Right lung (tissue), 5 donors: ENCODE data around the gene CHRND. TPM values are rescaled to one million over a fixed set of nuclear protein-coding genes. Genes with fewer than 3 reads are reported as not detected.
"Not testable (repeated sequence)": the region's sequence is repeated elsewhere in the genome, so short reads cannot be mapped to it uniquely, and the experiment has no call there.

Source experiments
- DNase-seq, 2 donors: peaks; one replicate each; pipeline ENCODE4 v3.0.0-alpha.2; 2013
- polyA plus RNA-seq, 5 donors: library from polyadenylated mRNA; unstranded; fragments of 120-200 nt; gene quantifications; one replicate each; pipeline versions ENCODE4 v1.2.1 to v1.2.3, GENCODE V29; 2013; ENCODE audit warnings: inconsistent platforms in 1 of 5, low replicate concordance in 1 of 5; ENCODE audit not compliant: insufficient read length in 5 of 5, insufficient read depth in 1 of 5

Gene CHRND
- polyA plus RNA-seq, 5 donors: 0.12 to 5.9 (median 0.15) TPM; not detected in 2

DNA sequence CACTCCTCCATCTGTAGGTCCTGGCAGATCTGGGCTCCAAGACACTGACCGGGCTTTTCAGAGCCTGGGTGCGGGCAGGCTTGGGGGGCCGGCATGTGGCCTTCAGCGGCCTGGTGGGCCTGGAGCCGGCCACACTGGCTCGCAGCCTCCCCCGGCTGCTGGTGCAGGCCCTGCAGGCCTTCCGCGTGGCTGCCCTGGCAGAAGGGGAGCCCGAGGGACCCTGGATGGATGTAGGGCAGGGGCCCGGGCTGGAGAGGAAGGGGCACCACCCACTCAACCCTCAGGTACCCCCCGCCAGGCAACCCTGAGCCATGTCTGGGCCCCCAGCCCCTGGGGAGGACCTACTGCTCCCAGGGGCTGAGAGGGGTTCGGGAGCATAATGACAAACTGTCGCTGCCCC lies 761 bp upstream of the CHRND start:
- no peak for DNase-seq

DNA sequence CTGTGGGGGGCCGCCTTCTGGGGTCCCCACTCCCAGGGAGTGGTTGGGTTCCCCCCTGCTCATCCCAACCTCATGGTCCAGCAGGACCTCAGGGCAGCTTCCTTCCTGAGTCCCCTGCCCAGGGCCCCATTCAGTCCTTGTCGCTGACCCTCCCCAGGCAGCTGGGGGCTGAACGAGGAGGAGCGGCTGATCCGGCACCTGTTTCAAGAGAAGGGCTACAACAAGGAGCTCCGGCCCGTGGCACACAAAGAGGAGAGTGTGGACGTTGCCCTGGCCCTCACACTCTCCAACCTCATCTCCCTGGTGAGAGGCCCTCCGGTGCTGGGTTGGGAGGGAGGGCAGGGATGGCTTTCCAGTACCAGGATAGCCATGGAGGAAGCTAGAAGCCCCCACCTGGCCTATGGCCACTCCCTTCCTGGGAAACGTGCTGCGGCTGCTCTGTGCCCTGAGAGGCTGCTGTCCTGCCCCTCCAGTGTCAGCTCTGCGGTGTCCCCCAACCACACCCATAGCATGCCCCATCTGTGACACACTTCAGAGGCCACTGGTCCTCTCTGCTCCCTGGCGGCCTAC lies 497 bp downstream of the CHRND start:
- DNase-seq: no peak

DNA sequence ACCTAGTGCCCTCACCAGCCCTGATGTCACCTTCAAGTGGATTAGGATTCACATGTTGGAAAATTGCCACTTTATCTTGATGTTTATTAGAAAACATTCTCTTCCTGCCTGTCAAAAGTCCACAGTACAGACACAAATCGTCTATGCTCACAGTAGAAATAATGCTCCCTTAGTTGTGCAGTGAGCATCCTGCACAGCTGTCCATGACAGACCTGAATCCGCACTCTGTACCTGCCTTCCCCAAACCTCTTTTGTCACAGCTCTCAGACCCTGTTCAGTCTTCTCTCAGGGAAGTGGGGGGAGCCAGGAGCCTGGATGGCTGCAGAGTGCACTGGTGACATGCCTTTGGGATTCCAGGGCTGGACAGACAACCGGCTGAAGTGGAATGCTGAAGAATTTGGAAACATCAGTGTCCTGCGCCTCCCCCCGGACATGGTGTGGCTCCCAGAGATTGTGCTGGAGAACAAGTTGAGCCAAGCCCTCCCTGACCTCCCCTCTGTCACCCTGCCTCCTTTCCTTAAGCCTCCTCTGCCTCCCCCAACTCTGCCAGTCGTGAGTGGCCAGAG lies 2.0 kb downstream of the CHRND start:
- DNase-seq: no peak

DNA sequence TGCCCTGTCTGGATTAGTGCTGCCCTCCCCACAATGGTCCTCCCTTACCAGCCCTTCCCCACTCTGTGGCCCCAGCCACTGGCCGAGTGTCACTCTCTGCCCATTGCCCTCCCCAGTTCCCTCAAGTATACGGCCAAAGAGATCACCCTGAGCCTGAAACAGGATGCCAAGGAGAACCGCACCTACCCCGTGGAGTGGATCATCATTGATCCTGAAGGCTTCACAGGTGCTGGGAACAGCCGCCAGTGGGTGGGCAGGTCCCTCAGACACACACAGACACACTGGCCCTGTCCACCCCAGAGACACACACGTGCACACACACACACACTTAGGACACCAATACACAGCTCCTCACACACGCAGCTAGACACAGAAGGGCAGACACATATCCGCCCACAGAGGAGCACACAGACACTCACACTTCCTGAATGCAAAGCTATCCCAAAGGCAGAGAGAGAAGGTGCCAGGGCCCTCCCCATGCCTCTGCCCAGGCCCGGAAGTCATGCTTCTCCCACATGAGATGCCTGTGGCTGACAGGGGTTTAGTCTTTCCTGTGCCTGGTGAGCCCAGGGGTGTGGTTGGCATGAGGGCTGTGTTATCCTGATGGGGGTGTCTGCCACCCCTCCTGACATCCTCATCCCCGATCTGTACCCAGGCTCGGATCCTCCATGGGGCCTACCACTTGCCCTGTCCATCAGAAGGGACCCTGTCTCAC lies 2.9 kb downstream of the CHRND start:
- no peak for DNase-seq

DNA sequence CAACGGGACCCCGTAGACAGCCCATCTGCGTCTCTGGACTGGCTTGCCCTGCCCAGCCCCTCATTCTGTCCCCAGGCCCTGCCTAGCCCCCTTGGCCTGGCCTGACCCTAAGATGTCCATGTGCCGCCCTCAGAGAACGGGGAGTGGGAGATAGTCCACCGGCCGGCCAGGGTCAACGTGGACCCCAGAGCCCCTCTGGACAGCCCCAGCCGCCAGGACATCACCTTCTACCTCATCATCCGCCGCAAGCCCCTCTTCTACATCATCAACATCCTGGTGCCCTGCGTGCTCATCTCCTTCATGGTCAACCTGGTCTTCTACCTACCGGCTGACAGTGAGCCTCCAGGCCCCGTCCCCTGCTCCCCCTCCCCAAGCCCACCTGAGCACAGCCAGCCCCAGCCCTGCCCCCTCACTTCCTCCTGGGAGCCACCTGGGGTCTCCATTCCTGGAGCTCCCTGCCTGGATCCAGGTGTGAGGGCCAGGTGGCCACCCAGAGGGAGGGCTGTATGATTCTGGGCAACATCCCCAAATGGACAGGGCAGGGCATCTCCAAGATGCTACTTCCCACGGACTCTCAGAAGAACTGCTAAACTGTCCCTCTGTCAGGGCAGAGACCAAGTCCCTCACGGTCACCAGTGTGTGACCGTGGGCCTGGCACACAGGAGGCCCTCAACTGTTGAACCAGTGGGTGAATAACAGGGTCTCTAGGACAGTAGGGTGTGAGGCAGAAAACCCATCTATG lies 4.0 kb downstream of the CHRND start:
- no peak for DNase-seq

DNA sequence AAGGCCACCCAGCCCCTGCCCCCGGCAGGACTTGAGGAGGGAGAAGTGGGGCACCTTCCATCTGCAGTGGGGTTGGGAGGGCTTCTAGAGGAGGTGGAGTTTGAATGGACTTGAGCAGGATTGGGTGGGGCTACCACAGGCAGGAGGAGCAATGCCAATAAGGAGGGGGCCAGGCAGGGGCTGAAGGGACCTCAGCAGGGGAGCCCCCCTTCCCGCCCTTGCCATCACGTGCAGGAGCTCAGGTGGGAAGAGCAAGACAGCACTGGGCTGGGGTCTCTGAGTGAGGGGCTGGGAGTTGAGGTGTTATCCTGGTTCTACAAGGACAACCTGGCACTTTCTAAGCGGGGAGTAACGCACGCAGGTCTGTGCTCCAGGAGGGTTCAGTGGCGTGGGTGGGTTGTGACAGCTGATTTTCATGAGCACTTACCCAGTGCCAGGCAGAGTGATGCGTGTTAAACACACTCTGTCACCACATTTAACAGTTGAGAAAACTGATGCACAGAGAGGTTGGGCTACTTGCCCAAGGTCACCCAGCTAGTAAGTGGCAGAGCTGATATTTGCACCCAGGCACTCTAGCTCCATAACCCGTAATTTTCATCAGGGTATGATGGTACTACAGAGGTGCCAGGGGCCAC lies 4.8 kb downstream of the CHRND start:
- DNase-seq: no peak

DNA sequence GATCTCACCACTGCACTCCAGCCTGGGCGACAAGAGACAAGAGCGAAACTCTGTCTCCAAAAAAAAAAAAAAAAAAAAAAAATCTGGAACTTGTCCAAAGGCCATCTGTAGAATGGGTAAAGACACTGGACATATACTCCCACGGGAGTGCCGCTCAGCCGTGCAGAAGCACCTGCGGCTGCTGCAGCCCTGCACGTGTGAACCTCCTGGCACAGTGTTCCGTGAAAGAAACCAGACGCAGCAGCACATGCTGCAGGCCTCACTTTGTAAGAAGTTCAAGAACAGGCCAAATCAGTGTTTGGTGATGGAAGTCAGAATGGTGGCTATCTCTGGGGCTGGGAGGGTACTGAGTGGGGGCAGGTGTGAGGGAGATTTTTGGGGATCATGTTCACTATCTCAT lies 6.5 kb downstream of the CHRND start:
- no peak for DNase-seq

DNA sequence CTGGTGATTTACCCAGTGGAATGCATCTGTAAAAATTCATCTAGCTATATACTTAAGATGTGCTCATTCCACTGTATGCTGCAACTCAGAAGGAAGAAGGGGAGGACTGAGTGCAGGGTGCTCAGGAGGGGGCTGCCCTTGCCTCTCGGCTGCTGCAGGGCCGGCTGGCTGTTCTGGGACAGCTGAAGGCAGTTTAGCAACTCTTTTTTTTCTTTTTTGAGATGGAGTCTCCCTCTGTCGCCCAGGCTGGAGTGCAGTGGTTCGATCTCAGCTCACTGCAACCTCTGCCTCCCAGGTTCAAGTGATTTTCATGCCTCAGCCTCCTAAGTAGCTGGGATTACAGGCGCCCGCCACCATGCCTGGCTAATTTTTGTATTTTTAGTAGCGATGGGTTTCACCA lies 6.9 kb downstream of the CHRND start:
- not testable (repeated sequence) for DNase-seq

DNA sequence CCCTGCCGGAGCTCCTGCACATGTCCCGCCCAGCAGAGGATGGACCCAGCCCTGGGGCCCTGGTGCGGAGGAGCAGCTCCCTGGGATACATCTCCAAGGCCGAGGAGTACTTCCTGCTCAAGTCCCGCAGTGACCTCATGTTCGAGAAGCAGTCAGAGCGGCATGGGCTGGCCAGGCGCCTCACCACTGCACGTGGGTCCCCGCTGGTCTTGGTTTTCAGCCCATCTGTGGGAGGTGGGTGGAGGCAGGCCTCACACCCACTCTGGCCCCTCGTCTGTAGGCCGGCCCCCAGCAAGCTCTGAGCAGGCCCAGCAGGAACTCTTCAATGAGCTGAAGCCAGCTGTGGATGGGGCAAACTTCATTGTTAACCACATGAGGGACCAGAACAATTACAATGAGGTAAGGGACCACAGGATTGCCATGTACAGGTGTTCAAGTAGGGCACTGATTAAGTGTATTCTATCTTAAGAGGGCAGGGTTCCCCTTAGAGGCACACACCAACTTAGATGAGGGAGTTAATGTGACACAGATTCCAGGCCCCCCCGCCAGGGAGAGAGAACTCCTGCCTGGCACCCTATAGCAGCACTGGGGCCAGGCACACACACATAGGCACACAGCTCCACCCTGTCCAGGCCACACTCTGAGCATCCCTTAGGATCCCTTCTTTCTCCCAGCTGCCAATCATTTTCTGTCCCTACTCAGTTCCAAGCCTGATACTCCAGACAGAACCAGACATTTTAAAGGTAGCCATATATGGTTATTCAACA lies 8.2 kb downstream of the CHRND start:
- no peak for DNase-seq

DNA sequence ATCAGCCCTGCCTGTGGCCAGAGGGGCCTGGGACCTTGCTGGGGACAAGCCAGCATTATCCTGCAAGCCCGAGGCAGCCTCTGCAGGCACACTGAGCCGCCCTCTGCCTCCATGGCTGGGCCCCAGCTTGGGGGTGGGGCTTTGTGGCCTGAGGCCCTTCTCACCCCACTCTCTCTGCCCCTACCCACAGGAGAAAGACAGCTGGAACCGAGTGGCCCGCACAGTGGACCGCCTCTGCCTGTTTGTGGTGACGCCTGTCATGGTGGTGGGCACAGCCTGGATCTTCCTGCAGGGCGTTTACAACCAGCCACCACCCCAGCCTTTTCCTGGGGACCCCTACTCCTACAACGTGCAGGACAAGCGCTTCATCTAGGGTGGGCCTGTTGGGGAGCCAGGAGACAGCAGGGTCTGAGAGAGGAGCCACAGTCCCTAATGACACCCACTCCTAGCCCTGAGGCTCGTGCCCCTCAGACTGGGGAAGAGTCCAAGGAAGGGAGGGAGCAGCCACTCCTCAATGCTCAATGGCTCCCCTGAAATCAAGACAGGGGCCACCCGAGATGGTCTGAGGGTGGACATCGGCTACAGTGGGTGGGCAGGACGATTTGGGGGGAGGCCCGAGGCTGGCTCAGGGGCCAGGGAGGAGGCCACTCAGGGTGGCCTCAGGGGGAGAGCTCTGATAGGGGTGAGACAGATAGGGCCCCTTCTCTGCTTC lies 9.1 kb downstream of the CHRND start:
- no peak for DNase-seq

DNA sequence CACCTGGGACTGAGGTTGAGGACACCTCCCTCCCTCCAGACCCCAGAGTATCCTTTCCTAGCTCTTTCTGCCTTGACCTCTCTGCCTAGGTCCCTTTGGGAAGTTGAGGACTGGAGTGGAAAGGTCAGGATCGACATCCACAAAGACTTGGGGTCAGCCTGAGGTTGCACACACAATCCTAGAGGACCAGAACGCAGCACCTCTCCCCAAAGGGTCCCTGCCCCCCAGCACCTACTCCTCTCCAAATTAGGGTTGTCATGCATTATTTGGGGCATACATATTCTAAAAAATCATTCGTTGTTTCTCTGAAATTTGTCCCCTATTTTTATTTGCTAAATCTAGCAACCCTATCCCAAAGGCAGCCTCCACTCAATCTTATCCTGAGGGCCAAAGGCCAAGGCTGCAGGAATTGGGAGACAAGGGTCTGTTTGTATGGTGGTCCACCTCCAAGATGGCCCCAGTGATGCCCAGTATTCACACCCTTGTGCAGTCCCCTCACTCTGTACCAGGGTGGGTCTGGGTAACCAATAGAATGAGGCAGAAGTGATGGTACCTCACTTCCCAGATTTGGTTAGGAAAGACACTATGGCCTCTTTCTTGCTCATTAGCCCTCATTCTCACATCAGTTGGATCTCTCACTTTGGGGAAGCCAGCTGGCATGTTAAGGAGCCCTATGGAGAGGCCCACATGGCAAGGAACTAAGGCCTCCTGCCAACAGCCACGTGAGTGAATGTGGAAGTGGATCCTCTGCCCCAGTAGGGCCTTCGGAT lies 10.0 kb downstream of the CHRND start:
- DNase-seq: no peak

DNA sequence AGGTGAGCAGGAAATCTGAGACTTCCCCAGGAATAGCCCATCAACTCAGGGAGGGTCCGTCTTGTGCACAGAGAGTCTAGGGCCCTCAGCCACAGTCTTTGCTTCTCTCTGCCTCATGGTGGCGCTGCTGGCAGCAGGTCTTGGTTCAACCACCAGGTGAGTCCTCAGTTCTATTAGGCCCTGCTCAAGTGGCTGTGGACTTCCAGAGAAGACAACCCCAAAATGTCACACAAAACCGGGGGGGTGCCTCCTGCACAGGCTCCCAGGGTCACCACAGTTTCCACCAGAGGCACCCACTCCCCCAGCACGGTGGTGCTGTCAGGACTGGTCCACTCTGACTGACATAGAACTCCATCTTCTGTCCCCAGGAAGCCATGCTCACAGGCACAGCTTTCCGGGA lies 11.1 kb downstream of the CHRND start:
- DNase-seq: no peak

DNA sequence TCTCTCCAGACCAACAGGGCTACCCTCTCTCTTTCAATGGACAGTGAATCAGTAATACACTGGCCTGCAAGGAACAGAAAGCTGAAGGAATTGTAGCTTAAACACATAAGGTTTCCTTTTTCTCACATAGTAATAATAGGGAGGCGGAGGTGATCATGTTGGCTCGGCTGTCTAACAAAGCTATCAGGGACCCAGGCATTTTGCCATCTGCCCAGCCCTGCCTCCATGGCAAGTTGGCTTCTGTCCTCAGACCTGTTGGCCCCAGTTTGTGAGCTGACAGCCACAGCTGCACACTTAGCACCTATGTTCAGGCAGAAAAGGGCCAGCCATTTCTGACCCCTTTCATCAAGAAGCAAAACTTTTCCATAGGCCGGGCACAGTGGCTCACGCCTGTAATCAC lies 11.5 kb downstream of the CHRND start:
- no peak for DNase-seq

DNA sequence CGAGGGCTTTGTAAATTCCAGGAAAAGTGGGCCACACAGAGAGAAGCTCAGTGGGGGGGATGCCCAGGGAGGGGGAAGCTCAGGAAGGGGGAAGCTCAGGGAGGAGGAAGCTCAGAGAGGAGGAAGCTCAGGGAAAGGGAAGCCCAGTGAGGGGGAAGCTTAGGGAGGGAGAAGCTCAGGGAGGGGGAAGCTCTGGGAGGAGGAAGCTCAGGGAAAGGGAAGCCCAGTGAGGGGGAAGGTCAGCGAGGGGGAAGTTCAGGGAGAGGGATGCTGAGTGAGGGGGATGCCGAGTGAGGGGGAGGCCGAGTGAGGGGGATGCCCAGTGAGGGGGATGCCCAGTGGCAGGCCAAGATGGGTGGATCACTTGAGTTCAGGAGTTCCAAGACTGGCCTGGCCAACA lies 12.7 kb downstream of the CHRND start:
- no peak for DNase-seq

DNA sequence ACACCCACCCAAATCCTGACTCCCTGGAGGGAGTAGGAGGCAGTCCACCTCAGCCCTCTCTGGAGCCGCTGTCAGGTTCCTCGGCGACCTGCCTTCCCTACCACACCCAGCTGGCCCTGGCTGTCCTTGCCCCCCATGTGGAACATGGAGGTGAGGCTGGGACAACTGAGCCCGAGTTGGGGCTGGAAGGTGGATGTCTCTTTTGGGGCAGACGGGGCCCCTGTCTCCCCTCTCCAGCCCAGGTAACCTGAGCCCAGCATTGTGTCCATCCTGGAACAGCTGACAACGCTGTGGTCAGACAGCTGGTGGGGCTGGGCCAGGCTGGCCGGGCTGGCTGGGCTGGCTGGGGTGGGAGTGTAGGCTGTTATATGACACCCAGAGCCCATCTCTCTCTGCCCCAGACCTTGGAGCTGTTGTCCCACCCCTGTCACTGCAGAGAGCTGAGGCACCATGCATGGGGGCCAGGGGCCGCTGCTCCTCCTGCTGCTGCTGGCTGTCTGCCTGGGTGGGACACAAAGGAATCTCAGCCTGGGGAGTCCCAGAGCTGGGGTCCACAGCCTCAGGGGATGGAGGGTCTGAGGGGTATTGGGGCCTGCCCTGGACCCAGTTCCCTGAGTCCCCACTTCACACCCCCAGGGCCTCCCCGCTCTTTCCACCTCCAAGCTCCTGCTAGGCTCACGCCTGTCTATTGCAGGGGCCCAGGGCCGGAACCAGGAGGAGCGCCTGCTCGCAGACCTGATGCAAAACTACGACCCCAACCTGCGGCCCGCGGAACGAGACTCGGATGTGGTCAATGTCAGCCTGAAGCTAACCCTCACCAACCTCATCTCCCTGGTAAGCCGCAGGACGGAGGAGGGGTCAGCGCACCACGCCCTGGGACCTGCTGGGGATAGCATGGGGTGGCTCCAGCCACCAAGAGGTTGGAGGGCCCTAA lies 13.6 kb downstream of the CHRND start, which contains the start of gene CHRNG:
CHRNG (plus strand) TSS at position 395 of the 934 bp plus-strand sequence; CDS start at position 451, 56 bp downstream.
- DNase-seq: no peak

DNA sequence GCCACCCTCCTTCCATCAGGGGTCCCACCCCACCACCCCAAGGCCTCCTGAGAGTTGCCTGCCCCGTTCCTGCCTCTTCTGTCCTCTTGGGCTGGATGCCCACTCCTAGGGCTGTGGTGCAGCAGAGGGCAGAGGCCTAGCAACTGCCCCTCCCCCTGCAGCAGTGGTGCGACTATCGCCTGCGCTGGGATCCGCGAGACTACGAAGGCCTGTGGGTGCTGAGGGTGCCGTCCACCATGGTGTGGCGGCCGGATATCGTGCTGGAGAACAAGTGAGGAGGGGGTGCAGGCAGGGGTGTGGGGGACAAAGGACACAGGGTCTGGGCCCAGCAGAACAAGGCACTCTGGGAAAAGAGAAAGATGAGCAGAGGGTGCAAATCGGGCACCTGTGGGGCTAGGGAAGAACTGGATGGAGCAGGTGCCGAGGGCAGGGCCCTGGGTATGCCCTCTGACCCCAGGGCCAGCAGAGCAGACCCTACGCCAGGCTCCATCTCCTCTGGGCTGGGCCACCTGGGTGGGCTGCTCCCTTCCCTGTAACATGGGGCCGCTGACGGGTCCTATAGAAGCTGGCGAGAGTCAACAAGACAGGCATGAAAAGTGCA lies 14.6 kb downstream of the CHRND start:
- DNase-seq: no peak

DNA sequence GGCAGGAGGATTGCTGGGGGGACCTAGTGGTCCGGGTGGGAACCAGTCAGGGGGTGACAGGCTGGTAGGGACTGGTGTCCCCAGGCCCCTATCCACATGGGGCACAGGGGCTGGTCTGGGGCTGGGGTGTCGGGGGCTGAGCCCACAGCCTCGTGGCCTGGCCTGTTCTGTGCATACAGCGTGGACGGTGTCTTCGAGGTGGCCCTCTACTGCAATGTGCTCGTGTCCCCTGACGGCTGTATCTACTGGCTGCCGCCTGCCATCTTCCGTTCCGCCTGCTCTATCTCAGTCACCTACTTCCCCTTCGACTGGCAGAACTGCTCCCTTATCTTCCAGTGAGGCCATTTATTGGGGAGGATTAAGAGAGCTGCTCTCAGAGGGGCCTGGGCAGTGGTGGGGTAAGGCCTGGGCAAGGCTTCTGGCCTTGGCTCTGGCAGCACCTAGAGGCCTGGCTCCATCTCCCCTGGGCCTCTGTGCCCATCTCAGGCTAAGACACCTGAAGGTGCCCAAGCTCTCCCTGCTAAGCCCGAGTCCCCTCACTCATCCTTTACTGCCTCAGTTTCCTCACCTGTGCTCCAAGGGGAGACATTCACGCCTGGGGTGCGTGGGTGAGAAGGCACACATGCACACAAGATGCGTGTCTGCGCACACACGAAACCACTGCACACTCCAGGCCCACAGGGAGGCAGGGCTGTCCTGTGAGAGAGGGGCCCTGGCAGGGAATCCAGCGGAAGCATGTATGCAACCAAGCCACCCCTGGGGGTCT lies 15.4 kb downstream of the CHRND start:
- DNase-seq: no peak
